GM19238 (cell line): ENCODE measurements around the gene FRMPD4.
"Not testable (repeated sequence)": the region's sequence is repeated elsewhere in the genome, so short reads cannot be mapped to it uniquely, and the experiment has no call there.

Experiments
- DNase-seq: peaks from one replicate; pipeline ENCODE4 v3.0.0; 2011; ENCODE audit warnings: low spot score; ENCODE audit not compliant: insufficient read length

Gene FRMPD4

DNA sequence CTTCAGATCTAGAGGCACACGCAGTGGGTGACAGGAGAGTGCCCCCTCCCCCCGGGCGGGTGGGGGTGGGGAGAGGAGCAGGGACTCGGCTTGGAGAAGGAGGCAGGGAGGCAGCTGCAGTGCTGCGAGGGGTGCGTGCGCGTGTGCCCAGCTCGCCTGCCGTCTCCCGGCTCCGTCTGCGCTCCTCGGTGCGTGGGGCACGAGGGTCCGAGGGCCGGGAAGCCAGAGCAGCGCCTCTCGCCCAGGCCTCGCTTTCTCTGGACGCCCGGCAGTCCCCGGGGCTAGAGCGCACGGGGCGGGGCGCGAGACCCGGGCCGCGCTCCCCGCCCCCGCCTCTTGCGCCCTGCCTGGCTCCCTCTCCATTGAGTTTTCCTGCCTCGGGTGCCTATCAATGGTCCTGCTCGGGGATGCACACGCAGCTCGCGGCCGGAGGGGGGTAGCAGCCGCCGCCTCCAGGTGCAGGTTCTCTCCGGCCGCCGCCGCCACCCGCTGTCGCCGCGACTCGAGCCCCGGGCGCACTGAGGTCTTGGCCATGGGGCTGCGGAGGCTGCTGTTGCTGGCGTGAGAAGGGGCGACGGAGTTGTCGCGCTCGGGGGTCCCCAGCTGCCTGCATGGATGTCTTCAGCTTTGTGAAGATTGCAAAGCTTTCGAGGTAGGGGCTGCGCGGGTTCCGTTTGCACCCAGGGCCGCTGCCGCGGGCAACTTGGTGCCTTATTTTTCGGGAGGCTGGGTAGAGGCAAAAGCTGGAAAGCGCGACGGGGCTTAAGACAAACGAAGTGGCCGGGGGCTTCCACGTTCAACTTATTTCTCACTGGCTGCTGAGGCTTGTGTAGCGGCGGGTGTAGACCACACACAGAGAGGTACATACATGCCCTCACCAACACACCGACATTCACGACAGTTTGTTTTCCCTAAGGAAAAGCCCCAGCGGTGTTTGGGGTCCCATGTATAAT, at the start of gene FRMPD4:
Gene FRMPD4, plus strand, starts transcription at position 113 of the 953 bp plus-strand sequence. Its CDS starts 499 bp downstream, at position 612.
- DNase-seq, result no peak

- no peak for DNase-seq
These were observed 48.5 kb upstream of the FRMPD4 start for GRCh38 chrX:12089740-12090139.

DNA sequence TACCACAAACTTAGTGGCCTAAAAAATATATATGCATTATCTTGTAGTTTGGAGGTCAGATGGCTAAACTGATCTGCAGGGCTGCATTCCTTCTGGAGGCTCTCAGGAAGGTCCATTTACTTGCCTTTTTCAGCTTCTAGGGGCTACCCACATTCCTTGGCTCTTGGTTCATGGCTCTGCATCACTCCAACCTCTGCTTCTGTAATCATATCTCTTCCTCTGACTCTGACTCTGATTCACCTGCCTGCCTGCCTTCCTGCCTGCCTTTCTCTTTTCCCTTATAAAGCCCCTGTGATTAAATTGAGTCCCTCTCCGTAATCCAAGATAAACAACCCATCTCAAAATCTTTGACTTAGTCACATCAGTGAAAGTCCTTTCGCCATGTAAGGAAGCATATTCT, 25.0 kb upstream of the FRMPD4 start:
- DNase-seq, result no peak

DNA sequence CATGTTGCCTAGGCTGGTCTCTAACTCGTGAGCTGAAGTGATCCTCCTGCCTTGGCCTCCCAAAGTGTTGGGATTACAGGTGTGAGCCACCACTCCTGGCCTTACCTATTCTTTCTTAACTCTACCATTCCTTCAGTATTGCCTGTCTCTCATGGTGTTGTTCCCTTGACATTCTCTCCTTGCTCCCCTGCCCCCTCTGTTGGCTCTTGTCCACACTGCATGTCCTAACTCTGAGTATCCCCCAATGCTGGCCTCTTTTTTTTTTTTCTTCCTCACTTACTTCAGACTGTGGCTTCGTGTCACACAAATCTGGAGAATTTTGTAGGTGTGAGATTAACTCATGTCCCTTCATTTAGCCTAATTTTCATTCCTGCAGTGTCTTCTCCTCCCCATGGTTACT, 22.9 kb upstream of the FRMPD4 start:
- no peak for DNase-seq

GRCh38 chrX:12118134-12118533, 20.1 kb upstream of the FRMPD4 start:
- DNase-seq, result no peak

DNA sequence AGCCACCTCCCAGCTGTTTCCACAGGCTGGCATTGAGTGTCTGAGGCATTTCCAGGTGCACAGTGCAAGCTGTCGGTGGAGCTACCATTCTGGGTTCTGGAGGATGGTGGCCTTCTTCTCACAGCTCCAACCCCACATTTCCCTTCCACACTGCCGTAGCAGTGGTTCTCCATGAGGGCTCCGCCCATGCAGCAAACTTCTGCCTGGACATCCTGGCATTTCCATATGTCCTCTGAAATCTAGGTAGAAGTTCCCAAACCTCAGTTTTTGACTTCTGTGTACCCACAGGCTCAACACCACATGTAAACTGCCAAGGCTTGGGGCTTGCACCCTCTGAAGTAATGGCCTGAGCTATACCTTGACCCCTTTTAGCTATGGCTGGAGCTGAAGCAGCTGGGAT, 10.3 kb upstream of the FRMPD4 start:
- DNase-seq, result no peak

- no peak for DNase-seq
These were observed 317 bp upstream of the FRMPD4 start for GRCh38 chrX:12137951-12138360.

- no peak for DNase-seq
These were observed 1.8 kb downstream of the FRMPD4 start for GRCh38 chrX:12139934-12140611.

- no peak for DNase-seq
These were observed 3.2 kb downstream of the FRMPD4 start for GRCh38 chrX:12141511-12141910.

- no peak for DNase-seq
These were observed 4.4 kb downstream of the FRMPD4 start for GRCh38 chrX:12142661-12143060.

DNA sequence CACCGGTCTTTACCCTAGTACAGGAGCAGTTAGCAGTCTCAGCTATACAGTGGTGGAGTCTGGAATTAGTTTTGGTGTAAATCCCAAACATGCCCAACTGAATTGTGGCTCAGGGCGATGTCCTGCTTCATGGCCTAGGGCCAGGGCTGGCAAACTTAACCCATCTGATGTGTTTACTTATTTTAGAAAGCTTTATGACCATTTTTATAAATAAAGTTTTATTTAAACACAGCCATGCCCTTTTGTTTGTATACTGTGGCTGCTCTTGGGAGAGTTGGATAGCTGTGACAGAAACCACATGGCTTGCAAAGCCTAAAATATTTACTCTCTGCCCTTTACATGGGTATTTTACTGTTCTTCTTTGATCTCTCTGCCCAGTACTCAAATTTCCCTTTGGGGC, 7.1 kb downstream of the FRMPD4 start:
- DNase-seq, result no peak

DNA sequence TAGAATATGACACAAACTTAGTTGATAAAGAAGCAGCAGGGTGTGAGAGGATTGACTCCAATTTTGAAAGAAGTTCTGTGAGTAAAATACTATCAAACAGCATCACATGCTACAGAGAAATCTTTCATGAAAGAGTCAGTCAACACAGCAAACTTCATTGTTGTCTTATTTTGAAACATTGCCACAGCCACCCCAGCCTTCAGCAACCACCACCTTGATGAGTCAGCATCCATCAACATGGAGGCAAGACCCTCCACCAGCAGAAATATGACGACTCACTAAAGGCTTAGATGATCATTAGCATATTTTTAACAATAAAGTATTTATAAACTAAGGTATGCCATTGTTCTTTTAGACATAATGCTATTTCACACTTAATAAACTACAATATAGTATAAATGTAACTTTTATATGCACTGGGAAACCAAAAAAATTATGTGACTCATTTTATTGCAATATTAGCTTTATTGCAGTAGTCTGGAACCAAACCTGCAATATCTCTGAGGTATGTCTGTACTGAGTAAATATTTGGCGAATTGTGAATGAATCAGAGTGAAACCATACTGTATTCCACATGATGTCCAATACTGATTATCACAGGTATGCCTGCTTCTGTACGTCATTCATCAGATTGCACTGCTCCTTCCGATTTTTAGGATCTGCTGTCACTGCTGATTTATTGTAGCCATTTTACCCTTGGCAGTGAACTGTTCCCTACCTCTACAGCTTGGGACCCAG, 11.6 kb downstream of the FRMPD4 start:
- DNase-seq, result no peak

- DNase-seq, result no peak
These were observed 15.0 kb downstream of the FRMPD4 start for GRCh38 chrX:12153317-12153716.

DNA sequence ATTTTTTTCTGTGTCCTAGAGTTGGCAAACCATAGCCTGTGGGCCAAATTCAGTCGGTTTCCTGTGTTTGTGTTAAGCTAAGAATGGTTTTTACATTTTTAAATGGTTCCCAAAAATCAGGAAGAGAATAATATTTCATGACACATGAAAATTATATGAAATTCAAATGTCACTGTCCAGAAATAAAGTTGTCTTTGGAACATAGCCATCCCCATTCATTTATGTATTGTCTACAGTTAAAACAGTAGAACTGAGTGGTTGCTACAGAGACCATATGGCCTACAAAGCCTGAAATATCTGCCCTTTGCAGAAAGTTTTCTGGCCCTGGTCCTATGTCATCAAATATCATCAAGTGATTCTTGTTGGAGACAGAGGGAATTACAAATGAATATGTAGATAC, 15.5 kb downstream of the FRMPD4 start:
- no peak for DNase-seq

GRCh38 chrX:12159799-12160198, 21.5 kb downstream of the FRMPD4 start:
- DNase-seq, result no peak

- DNase-seq, result no peak
These were observed 24.1 kb downstream of the FRMPD4 start for GRCh38 chrX:12162420-12162819.

GRCh38 chrX:12164180-12164579, 25.9 kb downstream of the FRMPD4 start:
- DNase-seq, result not testable (repeated sequence)

DNA sequence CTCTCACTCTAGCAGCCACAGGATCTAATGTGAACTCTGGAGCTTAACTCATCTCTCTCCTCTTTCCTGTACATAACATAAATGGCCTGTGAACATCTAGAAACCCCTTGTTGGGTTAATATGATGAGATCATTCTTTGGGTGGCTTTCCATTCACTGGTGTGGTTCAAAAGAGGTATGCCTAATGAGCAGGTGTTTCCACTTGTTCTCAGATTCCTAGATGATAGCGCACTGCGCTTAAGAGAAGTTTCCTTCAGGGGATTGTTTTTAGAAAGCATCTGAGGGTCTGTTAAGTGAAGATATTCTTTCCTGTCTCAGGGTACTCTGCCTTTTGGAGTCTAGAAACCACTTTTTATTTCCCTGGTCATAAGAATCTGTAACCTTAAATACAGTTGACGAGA, 32.5 kb downstream of the FRMPD4 start:
- DNase-seq, result no peak

DNA sequence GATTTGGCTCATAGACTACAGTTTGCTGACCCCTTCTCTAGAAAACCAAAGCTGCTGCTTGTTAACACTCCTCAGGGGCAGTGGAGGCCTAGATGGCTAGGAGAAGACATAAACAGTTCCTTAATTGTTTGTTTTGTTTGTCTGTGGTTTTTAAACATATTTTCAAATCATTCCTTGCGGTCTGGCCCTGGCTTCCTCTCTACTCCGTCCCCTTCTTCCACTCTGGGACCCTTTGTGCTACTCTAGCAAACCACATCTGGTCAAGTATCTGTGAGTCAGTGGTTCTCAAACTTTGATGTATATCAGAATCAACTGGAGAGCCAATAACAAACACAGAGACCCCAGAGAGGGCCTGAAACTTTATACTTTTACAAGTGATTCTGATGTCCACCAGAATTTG, 36.1 kb downstream of the FRMPD4 start:
- DNase-seq, result no peak

DNA sequence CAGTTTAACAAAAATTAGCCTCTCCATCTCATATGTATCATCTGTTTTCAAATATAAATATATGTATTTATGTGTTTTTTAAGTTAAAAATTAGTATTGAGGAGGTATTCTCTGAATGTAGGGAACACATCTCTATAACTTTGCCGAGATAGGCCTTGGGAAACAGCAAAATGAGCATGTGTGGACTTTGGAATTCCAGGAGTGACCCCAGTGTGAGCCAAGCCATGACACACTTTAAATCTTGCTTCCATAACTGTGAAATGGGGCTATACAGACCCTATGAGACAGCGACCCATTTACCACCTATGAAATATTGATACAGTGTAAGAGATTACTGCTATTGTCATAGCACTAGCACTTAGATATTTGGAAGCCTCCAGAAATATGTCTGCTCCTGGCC, 58.8 kb downstream of the FRMPD4 start:
- DNase-seq, result no peak

DNA sequence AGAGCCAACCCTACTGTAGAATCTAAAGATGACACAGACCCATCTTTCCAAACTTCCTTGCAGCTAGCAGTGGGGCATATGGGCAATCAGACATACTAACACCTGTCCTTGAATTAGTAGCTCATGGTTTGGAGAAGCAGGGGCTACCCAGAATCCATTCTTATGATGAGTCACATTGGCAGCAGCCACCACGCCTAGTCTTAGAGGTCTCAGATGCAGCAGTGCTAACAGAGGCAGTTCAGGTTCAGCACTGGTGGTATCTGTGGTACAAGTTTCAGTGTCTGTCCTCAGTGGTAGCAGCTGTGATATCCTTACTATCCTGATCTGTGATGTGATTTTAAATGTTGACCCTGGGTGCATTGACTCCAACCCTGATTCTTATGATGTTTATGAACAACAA, 68.1 kb downstream of the FRMPD4 start:
- DNase-seq, result no peak
